ENCODE measurements around the gene TBC1D22A. TPM values are rescaled to one million over a fixed set of nuclear protein-coding genes. Genes with fewer than 3 reads are reported as not detected.

The TBC1D22A gene
- total RNA-seq, 1 donor from 2014 or later, result 18.9 TPM

DNA sequence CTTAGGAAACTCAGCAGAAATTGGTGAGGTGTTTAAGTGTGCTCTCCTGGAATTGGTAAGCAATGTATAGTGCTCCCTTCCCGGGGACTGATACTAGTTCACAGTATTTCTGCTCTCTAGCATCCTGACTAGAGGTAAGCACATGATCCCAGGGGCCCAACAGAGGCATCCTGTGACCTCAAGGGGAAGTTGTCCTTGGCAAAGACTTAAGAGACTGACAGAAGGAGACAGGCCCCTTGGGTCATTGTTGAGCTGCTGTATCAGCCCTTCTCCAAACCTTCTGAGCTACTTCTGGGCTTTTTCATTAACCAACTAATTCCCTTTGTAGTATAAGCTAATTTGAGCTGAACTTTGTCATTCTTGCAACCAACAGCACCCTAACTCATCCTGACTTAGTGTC, 4.3 kb upstream of the TBC1D22A start:
- Mint-ChIP-seq H3K27me3 (ENCODE audit: low read depth) (no peaks in the 10 kb centered on the region), H3K9me3 (ENCODE audit: low read depth) (peaks cover 5% of the 10 kb centered on the region), H3K4me1 (ENCODE audit: low read depth) (peaks cover 42% of the 10 kb centered on the region), H3K27ac (ENCODE audit: unreplicated experiment) (no peak overlapping the region), H3K36me3 (ENCODE audit: low read depth) (no peaks in the 10 kb centered on the region), H3K4me3 (ENCODE audit: unreplicated experiment) (no peak overlapping the region)
- DNase-seq (ENCODE audit: low spot score), result no peak
- TF ChIP-seq, protein P1, sequence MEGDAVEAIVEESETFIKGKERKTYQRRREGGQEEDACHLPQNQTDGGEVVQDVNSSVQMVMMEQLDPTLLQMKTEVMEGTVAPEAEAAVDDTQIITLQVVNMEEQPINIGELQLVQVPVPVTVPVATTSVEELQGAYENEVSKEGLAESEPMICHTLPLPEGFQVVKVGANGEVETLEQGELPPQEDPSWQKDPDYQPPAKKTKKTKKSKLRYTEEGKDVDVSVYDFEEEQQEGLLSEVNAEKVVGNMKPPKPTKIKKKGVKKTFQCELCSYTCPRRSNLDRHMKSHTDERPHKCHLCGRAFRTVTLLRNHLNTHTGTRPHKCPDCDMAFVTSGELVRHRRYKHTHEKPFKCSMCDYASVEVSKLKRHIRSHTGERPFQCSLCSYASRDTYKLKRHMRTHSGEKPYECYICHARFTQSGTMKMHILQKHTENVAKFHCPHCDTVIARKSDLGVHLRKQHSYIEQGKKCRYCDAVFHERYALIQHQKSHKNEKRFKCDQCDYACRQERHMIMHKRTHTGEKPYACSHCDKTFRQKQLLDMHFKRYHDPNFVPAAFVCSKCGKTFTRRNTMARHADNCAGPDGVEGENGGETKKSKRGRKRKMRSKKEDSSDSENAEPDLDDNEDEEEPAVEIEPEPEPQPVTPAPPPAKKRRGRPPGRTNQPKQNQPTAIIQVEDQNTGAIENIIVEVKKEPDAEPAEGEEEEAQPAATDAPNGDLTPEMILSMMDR (IDR thresholded peaks at IDR 0.05), result no peak

DNA sequence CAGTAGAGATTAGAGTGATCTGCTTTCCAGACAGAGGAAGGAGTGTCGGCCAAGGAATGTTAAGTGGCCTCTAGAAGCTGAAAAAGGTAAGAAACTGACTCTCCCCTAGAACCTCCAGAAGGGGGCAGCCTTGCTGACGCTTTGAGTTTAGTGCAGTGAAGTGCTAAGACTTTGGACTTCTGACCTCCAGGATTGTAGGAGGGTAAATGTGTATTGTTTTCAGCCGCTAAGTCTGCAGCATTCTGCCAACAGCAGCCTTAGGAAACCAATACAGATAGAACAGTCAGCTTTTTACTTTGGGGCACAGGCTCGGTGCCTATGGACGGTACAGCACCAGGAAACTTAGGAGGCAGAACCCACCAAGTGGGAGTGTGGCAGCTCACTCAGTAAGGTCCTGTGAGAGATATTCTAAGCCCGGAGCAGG, 3.6 kb upstream of the TBC1D22A start:
- peak overlapping the region; percentile 49 for H3K27ac Mint-ChIP-seq (ENCODE audit: unreplicated experiment)
- H3K36me3 Mint-ChIP-seq (ENCODE audit: low read depth), result no peaks in the 10 kb centered on the region
- no peak overlapping the region for H3K4me3 Mint-ChIP-seq (ENCODE audit: unreplicated experiment)
- H3K27me3 Mint-ChIP-seq (ENCODE audit: low read depth), result no peaks in the 10 kb centered on the region
- DNase-seq (ENCODE audit: low spot score), result peak; percentile 21
- peaks cover 5% of the 10 kb centered on the region for H3K9me3 Mint-ChIP-seq (ENCODE audit: low read depth)
- TF ChIP-seq, protein P1 (IDR thresholded peaks at IDR 0.05), result peak; percentile 81
- H3K4me1 Mint-ChIP-seq (ENCODE audit: low read depth), result peaks cover 42% of the 10 kb centered on the region

DNA sequence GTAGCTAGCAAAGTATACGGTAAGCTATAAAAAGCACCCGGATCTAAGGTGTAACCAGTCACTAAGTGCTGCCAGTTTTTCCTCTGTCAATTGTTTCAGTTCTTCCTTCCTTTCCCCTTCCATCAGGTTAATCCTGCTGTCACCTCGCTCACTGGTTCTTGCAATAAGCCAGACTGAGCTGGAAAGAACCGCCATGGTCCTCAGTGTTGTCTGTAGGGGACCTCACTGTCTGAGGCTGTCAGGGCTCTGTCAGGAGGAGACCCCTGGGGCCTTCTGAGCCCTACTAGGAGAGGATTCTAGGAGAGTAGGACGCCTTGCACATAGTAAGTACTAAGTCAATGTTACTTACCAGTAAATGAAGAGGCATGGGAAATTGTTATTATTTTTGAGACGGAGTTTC, 1.4 kb upstream of the TBC1D22A start:
- Mint-ChIP-seq H3K27ac (ENCODE audit: unreplicated experiment) (no peak overlapping the region), H3K4me3 (ENCODE audit: unreplicated experiment) (peak overlapping the region; percentile 99), H3K4me1 (ENCODE audit: low read depth) (peaks cover 40% of the 10 kb centered on the region), H3K9me3 (ENCODE audit: low read depth) (peaks cover 5% of the 10 kb centered on the region), H3K27me3 (ENCODE audit: low read depth) (no peaks in the 10 kb centered on the region), H3K36me3 (ENCODE audit: low read depth) (no peaks in the 10 kb centered on the region)
- TF ChIP-seq, protein P1 (IDR thresholded peaks at IDR 0.05), result no peak
- DNase-seq (ENCODE audit: low spot score), result peak; percentile 9

DNA sequence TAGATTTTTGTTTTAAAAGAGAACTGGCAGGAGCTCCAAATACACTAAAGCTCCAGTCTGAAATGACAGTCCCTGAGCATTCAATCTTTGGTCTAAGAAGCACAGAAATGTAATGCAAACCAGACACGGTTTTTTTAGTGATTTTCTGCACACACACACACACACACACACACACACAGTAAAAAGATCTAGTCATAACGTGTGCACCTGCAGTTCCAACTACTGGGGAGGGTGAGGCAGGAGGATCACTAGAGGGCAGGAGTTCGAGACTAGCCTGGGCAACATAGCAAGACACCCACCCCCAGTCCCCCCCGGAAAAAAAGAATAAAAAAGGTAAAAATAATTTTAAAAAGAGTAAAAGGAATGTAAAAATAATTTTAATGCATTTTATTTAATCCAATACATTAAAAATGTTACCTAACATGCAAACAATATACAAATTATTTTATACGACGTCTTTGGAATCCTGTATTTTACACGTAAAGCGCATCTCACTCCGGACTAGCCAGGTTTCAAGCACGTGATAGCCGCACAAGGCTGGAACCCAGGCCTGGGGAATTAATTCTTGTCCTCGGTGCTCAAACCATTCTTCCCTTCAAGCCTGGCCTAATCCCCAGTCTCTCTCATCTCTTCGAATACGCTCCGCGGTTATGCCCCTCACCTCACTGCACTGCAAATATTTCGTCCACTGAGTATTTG, 762 bp upstream of the TBC1D22A start:
- H3K4me1 Mint-ChIP-seq (ENCODE audit: low read depth), result peaks cover 40% of the 10 kb centered on the region
- TF ChIP-seq, protein P1 (IDR thresholded peaks at IDR 0.05), result no peak
- peaks cover under 1% of the 10 kb centered on the region for H3K9me3 Mint-ChIP-seq (ENCODE audit: low read depth)
- peak overlapping the region; percentile 99 for H3K4me3 Mint-ChIP-seq (ENCODE audit: unreplicated experiment)
- DNase-seq (ENCODE audit: low spot score), result no peak
- no peaks in the 10 kb centered on the region for H3K36me3 Mint-ChIP-seq (ENCODE audit: low read depth)
- peak overlapping the region; percentile 99 for H3K27ac Mint-ChIP-seq (ENCODE audit: unreplicated experiment)
- no peaks in the 10 kb centered on the region for H3K27me3 Mint-ChIP-seq (ENCODE audit: low read depth)

DNA sequence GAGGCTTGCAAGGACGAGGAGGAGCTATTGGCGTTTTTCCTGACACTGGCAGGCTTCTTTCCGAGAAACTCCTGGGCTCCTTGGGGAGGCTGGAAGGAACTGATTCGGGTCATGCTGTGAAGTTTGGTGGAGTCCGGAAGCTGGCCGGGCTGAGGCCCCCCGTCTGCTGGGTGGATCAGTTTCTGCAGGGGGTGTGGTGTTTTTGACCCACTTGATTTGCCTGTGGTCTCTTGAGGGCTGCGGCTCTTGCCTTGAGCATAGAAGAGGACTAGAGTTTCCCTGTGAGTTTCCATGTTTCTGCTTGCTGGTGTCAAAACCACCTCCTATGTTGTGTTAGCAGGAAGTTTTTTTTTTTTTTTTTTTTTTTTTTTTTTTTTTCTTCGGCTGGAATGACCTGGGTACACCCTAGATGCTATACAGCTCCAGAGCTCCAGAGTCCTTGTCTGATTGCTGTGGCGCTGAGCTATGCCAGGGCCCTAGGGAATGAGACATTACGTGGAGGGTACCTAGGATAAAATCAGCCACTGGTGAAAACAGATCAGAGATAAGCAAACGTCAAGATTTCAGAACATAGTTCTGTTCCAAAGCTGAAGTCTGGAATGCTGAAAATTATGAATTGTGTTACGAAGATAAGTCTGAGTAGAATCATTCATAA, 728 bp downstream of the TBC1D22A start:
- Mint-ChIP-seq H3K36me3 (ENCODE audit: low read depth) (no peaks in the 10 kb centered on the region), H3K27me3 (ENCODE audit: low read depth) (no peaks in the 10 kb centered on the region), H3K4me3 (ENCODE audit: unreplicated experiment) (peak overlapping the region; percentile 99), H3K4me1 (ENCODE audit: low read depth) (peaks cover 48% of the 10 kb centered on the region), H3K9me3 (ENCODE audit: low read depth) (no peaks in the 10 kb centered on the region), H3K27ac (ENCODE audit: unreplicated experiment) (peak overlapping the region; percentile 99)
- peak; percentile 18 for DNase-seq (ENCODE audit: low spot score)
- TF ChIP-seq, protein P1 (IDR thresholded peaks at IDR 0.05), result no peak
